BE2C (cell line): Measurements from ENCODE around the gene MAGI2.

Experiments used
- DNase-seq: peaks from one replicate; pipeline ENCODE4 v3.0.0-alpha.2; 2020
- H3K27me3 ChIP-seq: fragments of 250-450 bp; sonication (Bioruptor Pico); 2 replicates; pipeline ENCODE4 v1.5.1; 2020; ENCODE audit warnings: mild to moderate bottlenecking
- H3K36me3 ChIP-seq: fragments of 250-450 bp; sonication (Bioruptor Pico); 2 replicates; pipeline ENCODE4 v1.5.1; 2020; ENCODE audit warnings: mild to moderate bottlenecking
- H3K4me1 ChIP-seq: fragments of 250-450 bp; sonication (Bioruptor Pico); 2 replicates; pipeline ENCODE4 v1.5.1; 2020
- H3K4me3 ChIP-seq: 2 replicates; pipeline ENCODE4 v1.5.1; 2011; ENCODE audit warnings: low read depth, low read length
- H3K9me3 ChIP-seq: fragments of 250-450 bp; sonication (Bioruptor Pico); 2 replicates; pipeline ENCODE4 v1.5.1; 2020
- TF ChIP-seq, protein P1 (sequence below): IDR thresholded peaks from 2 replicates; pipeline ENCODE4 v1.5.1; 2012; ENCODE audit warnings: mild to moderate bottlenecking, low read depth, low read length

Gene MAGI2

DNA sequence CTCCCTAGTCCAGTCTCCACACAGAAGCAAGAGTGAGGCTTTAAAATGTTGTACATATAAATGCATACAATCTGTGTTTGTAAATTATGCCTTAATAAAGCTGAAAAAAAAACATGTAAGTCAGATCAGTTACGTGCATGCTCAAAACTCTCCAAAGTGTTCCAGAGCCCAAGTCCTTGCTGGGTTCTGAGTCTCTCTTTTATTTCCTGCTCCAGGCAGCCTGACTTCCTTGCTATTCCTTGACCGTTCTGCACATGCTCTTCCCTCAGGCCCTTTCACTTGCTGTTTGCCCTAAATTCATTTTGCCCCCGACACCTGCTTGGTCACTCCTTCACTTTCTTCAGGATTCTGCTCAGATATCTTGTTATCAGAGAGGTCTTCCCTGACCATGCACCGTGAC lies 884.8 kb downstream of the MAGI2 start:
- H3K27me3 ChIP-seq = peaks cover 4% of the 10 kb centered on the region; the same call in 1 of the 2 replicates
- no peaks in the 10 kb centered on the region for H3K4me1 ChIP-seq
- TF ChIP-seq, protein P1, sequence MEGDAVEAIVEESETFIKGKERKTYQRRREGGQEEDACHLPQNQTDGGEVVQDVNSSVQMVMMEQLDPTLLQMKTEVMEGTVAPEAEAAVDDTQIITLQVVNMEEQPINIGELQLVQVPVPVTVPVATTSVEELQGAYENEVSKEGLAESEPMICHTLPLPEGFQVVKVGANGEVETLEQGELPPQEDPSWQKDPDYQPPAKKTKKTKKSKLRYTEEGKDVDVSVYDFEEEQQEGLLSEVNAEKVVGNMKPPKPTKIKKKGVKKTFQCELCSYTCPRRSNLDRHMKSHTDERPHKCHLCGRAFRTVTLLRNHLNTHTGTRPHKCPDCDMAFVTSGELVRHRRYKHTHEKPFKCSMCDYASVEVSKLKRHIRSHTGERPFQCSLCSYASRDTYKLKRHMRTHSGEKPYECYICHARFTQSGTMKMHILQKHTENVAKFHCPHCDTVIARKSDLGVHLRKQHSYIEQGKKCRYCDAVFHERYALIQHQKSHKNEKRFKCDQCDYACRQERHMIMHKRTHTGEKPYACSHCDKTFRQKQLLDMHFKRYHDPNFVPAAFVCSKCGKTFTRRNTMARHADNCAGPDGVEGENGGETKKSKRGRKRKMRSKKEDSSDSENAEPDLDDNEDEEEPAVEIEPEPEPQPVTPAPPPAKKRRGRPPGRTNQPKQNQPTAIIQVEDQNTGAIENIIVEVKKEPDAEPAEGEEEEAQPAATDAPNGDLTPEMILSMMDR = no peak
- no peak for DNase-seq
- no peak overlapping the region for H3K4me3 ChIP-seq
- no peaks in the 10 kb centered on the region for H3K36me3 ChIP-seq
- no peaks in the 10 kb centered on the region for H3K9me3 ChIP-seq

DNA sequence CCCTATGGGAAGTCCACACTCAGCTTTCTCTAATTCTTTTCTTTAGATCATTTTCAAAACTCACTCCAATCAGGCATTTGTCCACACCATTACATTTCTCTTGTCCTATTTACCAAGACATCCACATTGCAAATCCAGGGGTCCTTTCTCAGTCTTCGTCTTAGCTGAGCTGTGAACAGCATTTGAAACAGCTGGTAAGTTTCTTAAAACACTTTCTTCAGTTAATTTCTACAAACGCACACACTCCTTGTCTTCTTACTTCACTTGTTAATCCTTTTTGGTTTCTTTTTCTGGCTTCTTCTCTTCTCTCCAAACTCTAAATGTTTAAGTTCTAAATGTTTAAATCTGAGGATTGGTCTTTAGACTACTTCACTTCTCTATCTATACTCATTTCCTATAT lies 885.6 kb downstream of the MAGI2 start:
- Histone ChIP-seq H3K36me3 (no peaks in the 10 kb centered on the region), H3K4me3 (no peak overlapping the region), H3K27me3 (peaks cover 4% of the 10 kb centered on the region; the same call in 1 of the 2 replicates), H3K4me1 (no peaks in the 10 kb centered on the region), H3K9me3 (no peaks in the 10 kb centered on the region)
- TF ChIP-seq, protein P1 = no peak
- DNase-seq = no peak

DNA sequence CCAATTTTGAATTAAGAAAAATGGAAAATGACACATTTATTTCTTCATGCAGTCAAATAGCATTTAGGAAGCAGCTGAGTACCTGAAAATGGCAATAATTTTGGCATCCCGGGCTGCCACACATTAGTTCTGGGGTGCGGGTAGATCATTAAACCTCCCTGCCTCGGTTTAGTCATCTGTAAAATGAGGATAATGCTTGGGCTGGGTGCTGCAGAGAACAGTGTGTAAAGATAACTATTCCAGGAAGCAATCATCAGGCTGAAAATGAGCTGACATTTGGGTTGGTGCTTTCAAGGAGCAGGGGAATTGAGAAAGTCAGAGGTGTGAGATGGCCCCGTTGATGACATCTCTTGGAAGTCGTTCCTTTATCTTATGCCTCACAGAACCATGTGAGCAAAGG lies 887.7 kb downstream of the MAGI2 start:
- H3K9me3 ChIP-seq = no peaks in the 10 kb centered on the region
- no peak for DNase-seq
- H3K27me3 ChIP-seq = peaks cover 4% of the 10 kb centered on the region; the same call in 1 of the 2 replicates
- H3K4me3 ChIP-seq = no peak overlapping the region
- H3K36me3 ChIP-seq = no peaks in the 10 kb centered on the region
- TF ChIP-seq, protein P1 = no peak
- no peaks in the 10 kb centered on the region for H3K4me1 ChIP-seq

DNA sequence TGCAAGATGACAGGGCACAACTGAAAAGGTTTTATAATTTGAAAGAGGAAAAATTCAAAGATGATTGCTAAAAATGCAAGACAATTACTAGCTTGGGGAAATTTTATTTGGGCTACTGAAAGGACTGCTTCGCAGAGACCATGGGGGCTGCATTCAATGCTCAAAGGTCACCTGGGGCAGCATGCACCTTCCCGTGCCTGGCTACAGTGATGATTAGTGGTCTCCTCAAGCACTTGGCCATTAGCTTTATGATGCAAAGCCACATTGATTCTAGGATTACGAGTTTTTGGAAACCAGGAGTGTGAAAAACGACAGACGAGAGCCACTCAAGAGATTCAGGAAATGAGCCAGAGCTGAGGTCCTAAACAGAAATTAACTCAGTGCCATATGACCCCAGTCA lies 890.3 kb downstream of the MAGI2 start:
- Histone ChIP-seq H3K4me1 (no peaks in the 10 kb centered on the region), H3K36me3 (no peaks in the 10 kb centered on the region), H3K4me3 (no peak overlapping the region), H3K27me3 (peaks cover 7% of the 10 kb centered on the region; the same call in 1 of the 2 replicates), H3K9me3 (no peaks in the 10 kb centered on the region)
- no peak for DNase-seq
- TF ChIP-seq, protein P1 = no peak

DNA sequence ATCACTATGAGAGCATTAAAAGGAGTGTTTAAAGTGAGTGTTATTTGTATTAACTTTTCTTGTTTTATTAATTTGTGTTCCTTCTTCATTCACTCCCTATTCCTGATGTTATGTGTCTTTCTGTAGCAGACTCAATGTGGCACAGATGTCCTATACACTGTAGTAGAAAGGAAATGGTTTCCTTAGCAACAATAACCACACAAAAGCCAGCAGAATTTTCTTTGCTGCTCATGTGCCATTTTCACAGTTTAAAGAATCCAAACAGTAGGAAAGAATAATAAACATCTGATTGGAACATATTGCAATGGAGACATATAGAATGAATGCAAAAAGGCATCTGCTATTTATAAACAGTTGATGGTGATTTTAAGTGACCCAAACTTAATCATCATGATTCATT lies 891.3 kb downstream of the MAGI2 start:
- TF ChIP-seq, protein P1 = no peak
- no peak for DNase-seq
- no peaks in the 10 kb centered on the region for H3K36me3 ChIP-seq
- no peak overlapping the region for H3K4me3 ChIP-seq
- H3K4me1 ChIP-seq = no peaks in the 10 kb centered on the region
- no peaks in the 10 kb centered on the region for H3K9me3 ChIP-seq
- H3K27me3 ChIP-seq = peaks cover 3% of the 10 kb centered on the region; the same call in 1 of the 2 replicates

DNA sequence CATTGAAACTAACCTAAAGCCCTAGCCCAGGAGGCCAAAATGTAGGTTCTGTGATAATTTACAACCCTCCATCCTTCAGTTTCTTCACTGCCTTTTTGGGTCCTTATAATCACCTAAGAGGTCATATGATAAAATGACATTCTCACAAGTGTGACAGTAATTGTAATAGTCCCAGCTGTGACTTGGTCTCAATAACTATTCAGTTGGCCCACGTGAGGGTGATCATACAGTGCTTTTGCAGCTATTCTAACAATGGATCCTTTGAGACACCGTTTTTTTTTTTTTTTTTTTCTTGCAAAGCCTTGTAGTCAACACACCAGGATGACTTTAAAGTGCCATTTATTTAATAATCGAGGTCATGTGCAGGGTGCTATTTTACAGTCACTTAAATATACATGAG lies 894.9 kb downstream of the MAGI2 start:
- TF ChIP-seq, protein P1 = no peak
- Histone ChIP-seq H3K27me3 (0 out of 2 replicates have a peak, but pooled peaks cover 3% of the 10 kb centered on the region), H3K4me3 (no peak overlapping the region), H3K4me1 (no peaks in the 10 kb centered on the region), H3K36me3 (no peaks in the 10 kb centered on the region), H3K9me3 (no peaks in the 10 kb centered on the region)
- DNase-seq = no peak
